ENCODE results near the gene XRCC3. TPM values are rescaled to one million over a fixed set of nuclear protein-coding genes. Genes with fewer than 3 reads are reported as not detected.

XRCC3 gene
- total and polyA plus RNA-seq, 2 experiments from 2014 or later, result 20.4 to 72.9 TPM

- no peak for TF ChIP-seq ETS1 (IDR thresholded peaks at IDR 0.05)
- no peak for TF ChIP-seq POLR2AphosphoS5 (IDR thresholded peaks at IDR 0.05; ENCODE audit: low read depth)
Measured at GRCh38 chr14:103735022-103735421, 19.8 kb upstream of the XRCC3 start (continued).

- Histone ChIP-seq H3K27me3 (ENCODE audit: insufficient read depth) (no peaks in the 10 kb centered on the region), H4K20me1 (replicated peaks; ENCODE audit: insufficient read depth) (no peaks in the 10 kb centered on the region; the same call in 1 of the 2 replicates), H3K36me3 (ENCODE audit: insufficient read depth) (no peaks in the 10 kb centered on the region), H3K27ac (ENCODE audit: low read depth) (no peak overlapping the region), H3K79me2 (replicated peaks; ENCODE audit: insufficient read depth) (no peaks in the 10 kb centered on the region), H3K4me3 (no peak overlapping the region), H3K9me2 (ENCODE audit: insufficient read depth) (no peaks in the 10 kb centered on the region), H3K4me1 (ENCODE audit: insufficient read depth) (no peaks in the 10 kb centered on the region), H3K4me2 (no peak overlapping the region), H3F3A (replicated peaks; ENCODE audit: low read depth) (no peaks in the 10 kb centered on the region), H2AFZ (no peak overlapping the region)
- DNase-seq (ENCODE audit: low spot score), result no peak
- Mint-ChIP-seq H3K9me3 (no peaks in the 10 kb centered on the region), H3K4me3 (no peak overlapping the region; the same call in 2 of the 3 replicates), H3K27ac (no peak overlapping the region), H3K36me3 (ENCODE audit: low read depth) (peaks cover 16% of the 10 kb centered on the region), H3K27me3 (ENCODE audit: insufficient read depth, low read depth, poor library complexity) (peaks cover 10% of the 10 kb centered on the region), H3K4me1 (peaks cover under 1% of the 10 kb centered on the region; the same call in 1 of the 3 replicates)
- no peak for ATAC-seq
- TF ChIP-seq CREB1 (CRISPR knock-in tag; IDR thresholded peaks at IDR 0.05; ENCODE audit: low read depth) (no peak), JUNB (IDR thresholded peaks at IDR 0.05; ENCODE audit: unreplicated experiment) (no peak)
Measured at GRCh38 chr14:103734081-103734888, 19.0 kb upstream of the XRCC3 start.

- H3K79me2 ChIP-seq (replicated peaks; ENCODE audit: insufficient read depth), result no peaks in the 10 kb centered on the region
- no peaks in the 10 kb centered on the region for H3K9me2 ChIP-seq (ENCODE audit: insufficient read depth)
- H3K27me3 Mint-ChIP-seq (ENCODE audit: insufficient read depth, low read depth, poor library complexity), result peaks cover 10% of the 10 kb centered on the region
- H3K4me1 Mint-ChIP-seq, result peaks cover 1% of the 10 kb centered on the region; the same call in 1 of the 3 replicates
- DNase-seq (ENCODE audit: low spot score) (no peak), ATAC-seq (no peak)
- H2AFZ ChIP-seq, result no peak overlapping the region
- H3K36me3 ChIP-seq (ENCODE audit: insufficient read depth), result no peaks in the 10 kb centered on the region
- H3K27me3 ChIP-seq (ENCODE audit: insufficient read depth), result no peaks in the 10 kb centered on the region
- no peak overlapping the region for H3K27ac ChIP-seq (ENCODE audit: low read depth)
- no peaks in the 10 kb centered on the region; the same call in 1 of the 2 replicates for H4K20me1 ChIP-seq (replicated peaks; ENCODE audit: insufficient read depth)
- no peak overlapping the region for H3K4me2 ChIP-seq
- no peak overlapping the region for H3K4me3 Mint-ChIP-seq
- no peaks in the 10 kb centered on the region for H3K9me3 Mint-ChIP-seq
- peaks cover 22% of the 10 kb centered on the region for H3K36me3 Mint-ChIP-seq (ENCODE audit: low read depth)
- H3K4me3 ChIP-seq, result no peak overlapping the region
- no peaks in the 10 kb centered on the region for H3K4me1 ChIP-seq (ENCODE audit: insufficient read depth)
- no peak overlapping the region for H3K27ac Mint-ChIP-seq
- no peaks in the 10 kb centered on the region for H3F3A ChIP-seq (replicated peaks; ENCODE audit: low read depth)
- TF ChIP-seq ZNF114 (CRISPR knock-in tag; IDR thresholded peaks at IDR 0.05) (no peak), STAT1 (IDR thresholded peaks at IDR 0.05; ENCODE audit: unreplicated experiment) (no peak), ZNF331 (CRISPR knock-in tag; IDR thresholded peaks at IDR 0.05; ENCODE audit: low read depth) (no peak), REST (IDR thresholded peaks at IDR 0.05; ENCODE audit: unreplicated experiment) (no peak), EZH2 (IDR thresholded peaks at IDR 0.05; ENCODE audit: low read depth, unreplicated experiment) (no peak), CREB1 (CRISPR knock-in tag; IDR thresholded peaks at IDR 0.05; ENCODE audit: low read depth) (no peak), EZH2phosphoT487 (IDR thresholded peaks at IDR 0.05; ENCODE audit: unreplicated experiment) (no peak), POLR2AphosphoS5 (IDR thresholded peaks at IDR 0.05; ENCODE audit: low read depth) (no peak), ETS1 (IDR thresholded peaks at IDR 0.05) (no peak), NANOG (IDR thresholded peaks at IDR 0.05; ENCODE audit: borderline replicate concordance) (no peak), CTCF (conservative IDR thresholded peaks at IDR 0.05; ENCODE audit: low read depth in 2 of 2) (no peak), JUNB (IDR thresholded peaks at IDR 0.05; ENCODE audit: unreplicated experiment) (no peak)
Measured at GRCh38 chr14:103733651-103734050, 18.4 kb upstream of the XRCC3 start.

Measured in GM23338 (cell line).